CD4-positive, alpha-beta memory T cell (primary cell): ENCODE measurements around the gene RNF186. TPM values are rescaled to one million over a fixed set of nuclear protein-coding genes. Genes with fewer than 3 reads are reported as not detected.

Experiments used
- CTCF ChIA-PET: fragments of 350-600 bp; sonication (Branson Sonifier 250); formaldehyde crosslinking; loops from one replicate; lab custom pipeline; 2021; ENCODE audit warnings: inconsistent platforms; ENCODE audit not compliant: partially characterized antibody; lab: Charles Lee
- POLR2A ChIA-PET: fragments of 350-600 bp; sonication (Branson Sonifier 250); formaldehyde crosslinking; loops from one replicate; lab custom pipeline; 2021; ENCODE audit not compliant: partially characterized antibody; lab: Charles Lee
- DNase-seq, 5 donors: peaks; one replicate each; pipeline versions ENCODE4 v3.0.0 to v3.0.0-alpha.2; 2020 to 2022; ENCODE audit warnings: mixed read lengths in 1 of 5
- H3K27ac ChIP-seq: one replicate; pipeline ENCODE4 v1.7.0; 2013; ENCODE audit warnings: low read depth, low read length
- H3K27me3 ChIP-seq: 2 replicates; pipeline ENCODE4 v1.7.0; 2013; ENCODE audit warnings: mild to moderate bottlenecking, low read length, moderate library complexity; ENCODE audit not compliant: insufficient read depth
- H3K36me3 ChIP-seq: 2 replicates; pipeline ENCODE4 v1.7.0; 2013; ENCODE audit warnings: mild to moderate bottlenecking, low read length, moderate library complexity; ENCODE audit not compliant: insufficient read depth
- H3K4me1 ChIP-seq: 2 replicates; pipeline ENCODE4 v1.7.0; 2013; ENCODE audit warnings: mild to moderate bottlenecking, low read length, moderate library complexity; ENCODE audit not compliant: insufficient read depth
- H3K4me3 ChIP-seq, 2 donors: one replicate each; pipeline ENCODE4 v1.7.0; 2013; ENCODE audit warnings: low read length in 2 of 2, mild to moderate bottlenecking in 1 of 2
- H3K9me3 ChIP-seq, 2 donors: one replicate each; pipeline ENCODE4 v1.7.0; 2013; ENCODE audit warnings: low read length in 2 of 2, control low read depth in 1 of 2; ENCODE audit not compliant: control insufficient read depth in 1 of 2
- H3K27ac Mint-ChIP-seq, 7 donors: one replicate each; pipeline ENCODE4 v1.8.0; 2020 to 2021; ENCODE audit warnings: mixed read lengths in 7 of 7, mild to moderate bottlenecking in 6 of 7, inconsistent platforms in 3 of 7, moderate library complexity in 3 of 7
- H3K27me3 Mint-ChIP-seq, 2 donors: one replicate each; pipeline ENCODE4 v1.8.0; 2020 to 2021; ENCODE audit warnings: mixed read lengths in 2 of 2
- H3K36me3 Mint-ChIP-seq, 2 donors: one replicate each; pipeline ENCODE4 v1.8.0; 2020 to 2021; ENCODE audit warnings: mixed read lengths in 2 of 2, inconsistent platforms in 1 of 2, mild to moderate bottlenecking in 1 of 2
- H3K4me1 Mint-ChIP-seq, 4 donors: one replicate each; pipeline ENCODE4 v1.8.0; 2020 to 2021; ENCODE audit warnings: mixed read lengths in 4 of 4, mild to moderate bottlenecking in 1 of 4
- H3K4me3 Mint-ChIP-seq, 8 donors: one replicate each; pipeline ENCODE4 v1.8.0; 2020 to 2021; ENCODE audit warnings: mixed read lengths in 8 of 8, mild to moderate bottlenecking in 7 of 8, moderate library complexity in 6 of 8, inconsistent platforms in 3 of 8
- H3K9me3 Mint-ChIP-seq, 8 donors: one replicate each; pipeline ENCODE4 v1.8.0; 2020 to 2021; ENCODE audit warnings: mixed read lengths in 8 of 8, mild to moderate bottlenecking in 5 of 8, inconsistent platforms in 3 of 8, moderate library complexity in 1 of 8
- intact Hi-C: fragments of 100-400 bp; cut with micrococcal nuclease; formaldehyde crosslinking; loops from one replicate; pipeline ENCODE4 v1.15.1; 2023
- polyA plus RNA-seq, 2 donors: library from polyadenylated mRNA; unstranded; fragments of 300-500 nt; fragmentation: Illumina TruSeq; gene quantifications; one replicate each; pipeline ENCODE4 v1.2.3, GENCODE V29; 2021
- total RNA-seq, 2 experiments: library from RNA; stranded (reverse); gene quantifications; one replicate each; pipeline ENCODE4 v1.2.3, GENCODE V29; 2021

Gene RNF186
- total and polyA plus RNA-seq, 4 experiments from 2014 or later = not detected

DNA sequence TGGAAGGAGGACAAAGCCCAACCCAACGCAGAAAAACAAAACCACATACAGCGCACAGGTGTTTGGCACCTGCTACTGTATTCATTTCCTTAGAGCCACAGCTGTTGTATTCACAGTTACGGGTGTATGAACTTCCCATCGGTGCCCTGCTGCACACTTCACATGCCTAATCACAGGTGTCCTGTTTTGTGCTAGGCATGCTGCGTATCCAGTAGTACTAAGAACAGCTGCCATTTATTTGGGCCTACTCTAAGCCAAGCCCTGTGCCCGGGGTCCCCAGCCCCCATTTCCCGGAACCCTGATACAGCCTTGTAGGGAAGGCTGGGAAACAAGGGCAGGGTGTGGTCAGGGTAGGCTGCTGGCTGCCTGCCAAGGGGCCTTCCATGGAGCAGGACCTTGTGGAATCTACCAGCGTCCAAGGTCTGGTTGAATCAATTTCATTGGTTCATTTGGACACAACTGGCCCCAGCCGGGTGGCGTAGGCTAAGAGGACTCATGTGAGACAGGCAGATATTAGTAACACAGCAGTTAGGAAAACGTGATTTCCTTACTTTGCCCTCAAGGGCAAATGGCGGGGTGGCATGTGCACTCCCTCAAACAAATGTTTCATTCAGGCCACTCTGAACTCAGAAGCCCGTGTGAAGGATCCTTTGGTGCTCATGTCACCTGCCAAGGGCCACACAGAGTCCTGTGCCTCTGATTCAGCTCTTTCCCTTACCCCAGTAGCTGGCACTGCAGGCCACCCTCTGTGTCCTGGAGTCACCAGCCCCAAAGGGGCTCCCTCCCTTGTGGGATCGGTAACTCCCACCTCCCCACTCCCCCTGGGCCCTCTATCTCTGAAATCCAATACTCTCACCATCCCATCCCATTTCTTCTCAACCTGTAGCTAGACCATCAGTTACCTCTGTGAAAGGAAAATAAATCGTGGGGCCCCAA, 986 bp upstream of the RNF186 start:
- no peaks in the 10 kb centered on the region for H3K9me3 Mint-ChIP-seq
- Histone ChIP-seq H3K9me3 (no peaks in the 10 kb centered on the region), H3K27me3 (no peaks in the 10 kb centered on the region), H3K4me1 (no peaks in the 10 kb centered on the region), H3K36me3 (no peaks in the 10 kb centered on the region), H3K27ac (no peak overlapping the region), H3K4me3 (no peak overlapping the region)
- intact Hi-C loops = no loop called here
- ChIA-PET POLR2A (no interaction called here), CTCF (no interaction called here)
- no peaks in the 10 kb centered on the region for H3K27me3 Mint-ChIP-seq
- DNase-seq = no peak
- no peaks in the 10 kb centered on the region for H3K4me1 Mint-ChIP-seq
- H3K27ac Mint-ChIP-seq = peak overlapping the region in 1 of 7 donors; percentile 7
- no peak overlapping the region for H3K4me3 Mint-ChIP-seq
- no peaks in the 10 kb centered on the region for H3K36me3 Mint-ChIP-seq

DNA sequence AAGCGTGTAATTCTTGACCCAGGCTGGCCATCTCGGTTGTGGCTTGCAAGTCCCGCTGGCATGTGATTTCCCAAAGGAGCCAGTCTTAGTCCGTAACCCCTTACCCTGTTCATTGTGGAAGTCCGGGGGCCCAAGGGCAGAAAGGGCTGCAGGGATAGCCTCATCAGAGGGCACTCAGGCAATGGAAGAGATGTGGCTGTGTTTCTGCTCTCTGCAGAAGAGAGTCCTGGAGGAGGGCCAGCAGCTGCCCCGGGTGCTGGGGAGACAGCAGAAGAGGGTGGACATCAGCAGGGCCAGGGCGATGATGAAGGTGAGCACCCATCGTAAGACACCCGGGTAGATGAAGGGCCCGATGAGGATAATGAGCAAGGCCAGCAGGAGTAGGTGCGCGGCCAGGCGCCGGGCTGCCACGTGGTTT, 830 bp downstream of the RNF186 start:
- intact Hi-C loops = no loop called here
- no peak for DNase-seq
- ChIA-PET CTCF (interaction anchor here (3.5 kb wide), 1 partner anchor 53 kb away, joined by 23 read pairs; no protein-coding TSS in a partner anchor), POLR2A (no interaction called here)
- Mint-ChIP-seq H3K27me3 (no peaks in the 10 kb centered on the region), H3K9me3 (no peaks in the 10 kb centered on the region), H3K4me1 (no peaks in the 10 kb centered on the region), H3K27ac (no peak overlapping the region), H3K36me3 (no peaks in the 10 kb centered on the region), H3K4me3 (no peak overlapping the region)
- Histone ChIP-seq H3K4me3 (no peak overlapping the region), H3K27me3 (no peaks in the 10 kb centered on the region), H3K36me3 (no peaks in the 10 kb centered on the region), H3K4me1 (no peaks in the 10 kb centered on the region), H3K27ac (no peak overlapping the region), H3K9me3 (no peaks in the 10 kb centered on the region)

GRCh38 chr1:19813643-19813960, 1.5 kb downstream of the RNF186 start:
- Histone ChIP-seq H3K27me3 (no peaks in the 10 kb centered on the region), H3K4me3 (no peak overlapping the region), H3K27ac (no peak overlapping the region), H3K36me3 (no peaks in the 10 kb centered on the region), H3K9me3 (no peaks in the 10 kb centered on the region), H3K4me1 (no peaks in the 10 kb centered on the region)
- CTCF ChIA-PET = interaction anchor here (3.5 kb wide), 1 partner anchor 52 kb away, joined by 23 read pairs; no protein-coding TSS in a partner anchor
- Mint-ChIP-seq H3K27me3 (no peaks in the 10 kb centered on the region), H3K36me3 (no peaks in the 10 kb centered on the region), H3K4me1 (no peaks in the 10 kb centered on the region), H3K4me3 (no peak overlapping the region), H3K9me3 (no peaks in the 10 kb centered on the region), H3K27ac (peak overlapping the region in 2 of 7 donors; percentile 54 to 74)
- POLR2A ChIA-PET = no interaction called here
- no peak for DNase-seq
- intact Hi-C loops = no loop called here

GRCh38 chr1:19812875-19813642, 2.0 kb downstream of the RNF186 start:
- Histone ChIP-seq H3K27me3 (no peaks in the 10 kb centered on the region), H3K4me1 (no peaks in the 10 kb centered on the region), H3K9me3 (no peaks in the 10 kb centered on the region), H3K27ac (no peak overlapping the region), H3K4me3 (no peak overlapping the region), H3K36me3 (no peaks in the 10 kb centered on the region)
- no peaks in the 10 kb centered on the region for H3K36me3 Mint-ChIP-seq
- POLR2A ChIA-PET = no interaction called here
- H3K4me3 Mint-ChIP-seq = no peak overlapping the region
- CTCF ChIA-PET = interaction anchor here (1.6 to 3.5 kb wide), 2 partner anchors 52 to 94 kb away, joined by 4 to 23 read pairs; no protein-coding TSS in a partner anchor
- H3K9me3 Mint-ChIP-seq = no peaks in the 10 kb centered on the region
- DNase-seq = no peak
- intact Hi-C loops = no loop called here
- no peaks in the 10 kb centered on the region for H3K27me3 Mint-ChIP-seq
- no peak overlapping the region for H3K27ac Mint-ChIP-seq
- no peaks in the 10 kb centered on the region for H3K4me1 Mint-ChIP-seq

GRCh38 chr1:19811206-19811851, 3.8 kb downstream of the RNF186 start:
- H3K4me1 Mint-ChIP-seq = no peaks in the 10 kb centered on the region
- no peak overlapping the region for H3K4me3 Mint-ChIP-seq
- DNase-seq = peak in 4 of 5 donors; percentile 26 to 40 (median 34)
- H3K9me3 ChIP-seq = no peaks in the 10 kb centered on the region
- no peak overlapping the region for H3K4me3 ChIP-seq
- H3K27ac Mint-ChIP-seq = no peak overlapping the region
- POLR2A ChIA-PET = no interaction called here
- H3K36me3 ChIP-seq = no peaks in the 10 kb centered on the region
- no peaks in the 10 kb centered on the region for H3K36me3 Mint-ChIP-seq
- no peaks in the 10 kb centered on the region for H3K4me1 ChIP-seq
- H3K9me3 Mint-ChIP-seq = no peaks in the 10 kb centered on the region
- intact Hi-C loops = loop anchor here (1.0 kb wide), 1 partner anchor 95 kb away; no protein-coding TSS in a partner anchor
- no peaks in the 10 kb centered on the region for H3K27me3 ChIP-seq
- H3K27ac ChIP-seq = no peak overlapping the region
- CTCF ChIA-PET = interaction anchor here (0.9 to 3.5 kb wide), 5 partner anchors 13 to 149 kb away, joined by 3 to 23 read pairs (median 4); no protein-coding TSS in a partner anchor
- no peaks in the 10 kb centered on the region for H3K27me3 Mint-ChIP-seq

DNA sequence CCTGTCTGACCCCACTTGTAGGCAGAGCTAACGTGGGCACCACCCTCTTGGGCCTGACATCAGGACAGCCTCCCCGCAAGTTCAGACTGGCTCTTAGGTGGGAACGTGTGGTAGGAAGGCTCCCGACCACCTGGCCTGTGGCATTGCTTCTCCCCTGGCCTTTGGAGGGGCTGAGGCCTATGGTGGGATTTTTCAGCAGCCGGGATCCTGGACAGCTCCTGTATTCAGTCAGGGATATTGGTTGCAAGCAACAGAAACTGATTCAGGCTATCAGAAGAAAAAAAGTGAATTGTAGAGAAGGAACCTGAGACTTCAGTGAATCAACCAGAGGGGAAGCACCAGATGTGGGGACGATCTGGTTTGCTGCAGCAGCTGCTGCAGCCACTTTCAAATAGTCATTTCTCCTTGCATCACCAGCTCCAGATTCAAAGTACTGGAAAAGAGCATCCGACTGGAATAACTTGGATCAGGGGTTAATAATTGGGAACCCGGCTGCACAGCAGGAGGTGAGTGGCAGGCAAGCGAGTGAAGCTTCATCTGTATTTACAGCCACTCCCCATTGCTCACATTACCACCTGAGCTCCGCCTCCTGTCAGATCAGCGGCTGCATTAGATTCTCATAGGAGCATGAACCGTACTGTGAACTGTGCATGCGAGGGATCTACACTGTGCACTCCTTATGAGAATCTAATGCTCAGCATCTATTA, 5.9 kb downstream of the RNF186 start:
- no peaks in the 10 kb centered on the region for H3K4me1 Mint-ChIP-seq
- CTCF ChIA-PET = interaction anchor here (1.6 kb wide), 1 partner anchor 47 kb away, joined by 7 read pairs; no protein-coding TSS in a partner anchor
- H3K27me3 Mint-ChIP-seq = no peaks in the 10 kb centered on the region

More for the DNA sequence above, 5.9 kb downstream of the RNF186 start:
- H3K4me3 ChIP-seq = no peak overlapping the region
- H3K36me3 ChIP-seq = no peaks in the 10 kb centered on the region
- H3K9me3 ChIP-seq = no peaks in the 10 kb centered on the region
- Mint-ChIP-seq H3K4me3 (no peak overlapping the region), H3K27ac (no peak overlapping the region), H3K36me3 (no peaks in the 10 kb centered on the region), H3K9me3 (no peaks in the 10 kb centered on the region)
- POLR2A ChIA-PET = no interaction called here
- DNase-seq = no peak
- H3K27me3 ChIP-seq = no peaks in the 10 kb centered on the region
- no peak overlapping the region for H3K27ac ChIP-seq
- intact Hi-C loops = no loop called here
- H3K4me1 ChIP-seq = no peaks in the 10 kb centered on the region
